GM12801 (cell line): Measurements from ENCODE around the gene OXLD1.

Source experiments
- TF ChIP-seq, protein P1 (sequence below): IDR thresholded peaks from one replicate; pipeline ENCODE4 v1.5.1; 2011; ENCODE audit warnings: control low read depth; ENCODE audit not compliant: insufficient read length; ENCODE audit errors: extremely low read depth

Gene OXLD1

DNA sequence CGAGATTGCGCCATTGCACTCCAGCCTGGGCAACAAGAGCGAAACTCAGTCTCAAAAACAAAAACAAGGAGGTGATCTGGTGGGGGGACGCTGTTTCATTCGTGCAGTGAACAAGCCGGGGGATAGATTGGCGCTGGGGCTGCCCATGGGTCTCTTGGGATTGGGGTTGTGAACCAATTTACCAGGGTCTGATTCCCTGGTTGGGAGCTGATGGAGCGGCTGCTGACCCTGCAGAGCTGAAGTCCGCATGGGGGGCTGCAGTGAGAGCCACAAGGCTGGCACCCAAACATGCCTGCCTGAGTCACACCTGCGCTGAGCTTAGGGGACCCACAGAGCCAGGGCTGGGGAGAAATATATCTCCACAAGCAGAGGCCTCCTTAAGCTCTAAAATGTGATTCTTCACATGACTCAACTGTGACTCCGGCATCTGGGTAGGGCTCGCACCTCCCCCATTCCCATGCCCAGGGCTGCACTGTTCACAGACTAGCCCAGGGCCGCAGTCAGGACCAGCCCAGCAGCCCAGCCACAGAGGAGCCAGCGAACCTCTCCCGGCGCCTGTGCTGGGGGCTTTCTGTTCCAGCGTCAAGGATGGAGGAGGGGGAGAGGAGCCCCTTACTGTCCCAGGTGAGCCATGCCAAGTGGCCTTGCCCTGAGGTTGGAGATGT lies 24.4 kb downstream of the OXLD1 start:
- TF ChIP-seq, protein P1, sequence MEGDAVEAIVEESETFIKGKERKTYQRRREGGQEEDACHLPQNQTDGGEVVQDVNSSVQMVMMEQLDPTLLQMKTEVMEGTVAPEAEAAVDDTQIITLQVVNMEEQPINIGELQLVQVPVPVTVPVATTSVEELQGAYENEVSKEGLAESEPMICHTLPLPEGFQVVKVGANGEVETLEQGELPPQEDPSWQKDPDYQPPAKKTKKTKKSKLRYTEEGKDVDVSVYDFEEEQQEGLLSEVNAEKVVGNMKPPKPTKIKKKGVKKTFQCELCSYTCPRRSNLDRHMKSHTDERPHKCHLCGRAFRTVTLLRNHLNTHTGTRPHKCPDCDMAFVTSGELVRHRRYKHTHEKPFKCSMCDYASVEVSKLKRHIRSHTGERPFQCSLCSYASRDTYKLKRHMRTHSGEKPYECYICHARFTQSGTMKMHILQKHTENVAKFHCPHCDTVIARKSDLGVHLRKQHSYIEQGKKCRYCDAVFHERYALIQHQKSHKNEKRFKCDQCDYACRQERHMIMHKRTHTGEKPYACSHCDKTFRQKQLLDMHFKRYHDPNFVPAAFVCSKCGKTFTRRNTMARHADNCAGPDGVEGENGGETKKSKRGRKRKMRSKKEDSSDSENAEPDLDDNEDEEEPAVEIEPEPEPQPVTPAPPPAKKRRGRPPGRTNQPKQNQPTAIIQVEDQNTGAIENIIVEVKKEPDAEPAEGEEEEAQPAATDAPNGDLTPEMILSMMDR, result no peak

GRCh38 chr17:81640011-81640410 lies 26.4 kb downstream of the OXLD1 start:
- TF ChIP-seq, protein P1, result no peak

GRCh38 chr17:81638683-81639082 lies 27.7 kb downstream of the OXLD1 start:
- TF ChIP-seq, protein P1, result no peak

- TF ChIP-seq, protein P1, result no peak
Measured at GRCh38 chr17:81636505-81637288, 29.7 kb downstream of the OXLD1 start, which contains the start of the genes NPLOC4 and TSPAN10. NPLOC4 (minus strand) TSS chr17:81637112; CDS start chr17:81636930, 182 bp downstream. TSPAN10 (plus strand) TSS chr17:81637196; CDS start chr17:81642413, 5,217 bp downstream.

- TF ChIP-seq, protein P1, result no peak
Measured at GRCh38 chr17:81635973-81636504, 30.4 kb downstream of the OXLD1 start.

- TF ChIP-seq, protein P1, result no peak
Measured at GRCh38 chr17:81635431-81635830, 31.0 kb downstream of the OXLD1 start.

DNA sequence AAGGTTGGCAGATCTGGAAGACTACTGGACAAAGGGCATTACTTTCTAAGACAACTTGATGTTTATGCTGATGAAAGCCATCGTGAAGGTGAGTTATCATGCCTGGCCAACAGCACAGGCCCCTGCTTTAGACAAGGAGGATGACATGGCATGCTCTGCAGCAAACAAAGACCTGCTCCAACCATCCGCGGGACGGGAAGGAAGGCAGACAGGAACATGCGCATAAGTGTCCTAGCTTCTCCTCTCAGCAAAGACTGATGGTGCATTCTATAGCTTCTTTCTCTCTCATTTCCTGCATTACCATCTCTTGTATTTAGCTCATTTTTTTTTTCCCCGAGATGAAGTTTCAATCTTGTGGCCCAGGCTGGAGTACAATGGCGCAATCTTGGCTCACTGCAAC lies 34.9 kb downstream of the OXLD1 start:
- TF ChIP-seq, protein P1, result no peak
